Thoracic aorta (tissue), 2 donors: ENCODE data around the gene CTNNA2. TPM values are rescaled to one million over a fixed set of nuclear protein-coding genes. Genes with fewer than 3 reads are reported as not detected.

Experiments used
- ATAC-seq: fragments of 150-250 bp; one replicate; pipeline ENCODE4 v1.8.0; 2017; ENCODE audit warnings: low read depth; ENCODE audit not compliant: insufficient number of reproducible peaks, low FRiP score
- DNase-seq: peaks from one replicate; pipeline ENCODE4 v3.0.0-alpha.2; 2020; ENCODE audit warnings: low spot score
- H3K27ac ChIP-seq, 2 donors: fragments of 200-600 bp; sonication (generic); 1 replicate in 1 of 2; 2 replicates in 1 of 2; pipeline ENCODE4 v1.5.1; 2016; ENCODE audit warnings: mild to moderate bottlenecking in 2 of 2, moderate library complexity in 2 of 2
- H3K27me3 ChIP-seq: fragments of 200-600 bp; sonication (generic); replicated peaks from 2 replicates; pipeline ENCODE4 v1.6.0; 2016; ENCODE audit warnings: mild to moderate bottlenecking; ENCODE audit not compliant: insufficient read depth
- H3K36me3 ChIP-seq: fragments of 200-600 bp; sonication (generic); one replicate; pipeline ENCODE4 v1.5.1; 2016
- H3K4me1 ChIP-seq, 2 donors: fragments of 200-600 bp; sonication (generic); 1 replicate in 1 of 2; 2 replicates in 1 of 2; pipeline versions ENCODE4 v1.5.1 to v1.6.0; 2016; ENCODE audit warnings: low read depth in 2 of 2, mild to moderate bottlenecking in 1 of 2; ENCODE audit not compliant: control insufficient read depth in 1 of 2
- H3K4me3 ChIP-seq: fragments of 200-600 bp; sonication (generic); 2 replicates; pipeline ENCODE4 v1.5.1; 2016; ENCODE audit warnings: mild to moderate bottlenecking
- H3K9me3 ChIP-seq: fragments of 200-600 bp; sonication (generic); 2 replicates; pipeline ENCODE4 v1.5.1; 2016
- CTCF ChIP-seq: fragments of 200-600 bp; sonication (generic); IDR thresholded peaks from one replicate; pipeline ENCODE4 v1.5.1; 2019; ENCODE audit warnings: antibody characterized with exemption
- total RNA-seq, 2 donors: library from RNA; depleted of rRNA; stranded (reverse); fragments of >200 nt; gene quantifications; one replicate each; pipeline versions ENCODE4 v1.1.0 to v1.2.3, GENCODE V29; 2016

The CTNNA2 gene
- total RNA-seq, 2 donors from 2014 or later = not detected

- Histone ChIP-seq H3K36me3 (no peaks in the 10 kb centered on the region), H3K9me3 (no peaks in the 10 kb centered on the region), H3K4me3 (no peak overlapping the region), H3K27ac (no peak overlapping the region), H3K4me1 (no peaks in the 10 kb centered on the region), H3K27me3 (no peaks in the 10 kb centered on the region)
- ATAC-seq = no peak
- no peak for TF ChIP-seq CTCF
- DNase-seq = no peak
Measured at GRCh38 chr2:80473796-80474195, 960.9 kb downstream of the CTNNA2 start.

DNA sequence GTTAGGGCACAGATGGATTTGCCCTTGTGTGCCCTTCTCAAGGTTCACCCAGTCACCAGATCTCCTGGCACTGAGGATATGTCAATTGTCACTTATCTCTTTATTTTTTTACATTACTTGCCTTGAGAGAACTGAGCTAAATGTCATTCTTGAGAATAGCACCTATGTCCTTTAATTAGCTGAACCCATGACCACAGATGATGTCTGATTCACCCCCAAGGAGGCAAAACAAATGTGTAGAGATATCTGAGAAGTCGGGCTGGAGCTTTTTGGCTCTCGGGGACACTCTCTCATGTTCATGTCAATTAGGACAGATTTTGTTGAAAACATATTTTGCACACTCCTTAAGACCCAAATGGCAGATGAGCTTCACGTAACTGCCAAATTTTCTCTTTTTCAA, 963.1 kb downstream of the CTNNA2 start:
- no peaks in the 10 kb centered on the region for H3K4me1 ChIP-seq
- no peak overlapping the region for H3K4me3 ChIP-seq
- DNase-seq (no peak), ATAC-seq (no peak)
- no peaks in the 10 kb centered on the region for H3K27me3 ChIP-seq
- no peak overlapping the region for H3K27ac ChIP-seq
- no peaks in the 10 kb centered on the region for H3K36me3 ChIP-seq
- H3K9me3 ChIP-seq = no peaks in the 10 kb centered on the region
- no peak for TF ChIP-seq CTCF

DNA sequence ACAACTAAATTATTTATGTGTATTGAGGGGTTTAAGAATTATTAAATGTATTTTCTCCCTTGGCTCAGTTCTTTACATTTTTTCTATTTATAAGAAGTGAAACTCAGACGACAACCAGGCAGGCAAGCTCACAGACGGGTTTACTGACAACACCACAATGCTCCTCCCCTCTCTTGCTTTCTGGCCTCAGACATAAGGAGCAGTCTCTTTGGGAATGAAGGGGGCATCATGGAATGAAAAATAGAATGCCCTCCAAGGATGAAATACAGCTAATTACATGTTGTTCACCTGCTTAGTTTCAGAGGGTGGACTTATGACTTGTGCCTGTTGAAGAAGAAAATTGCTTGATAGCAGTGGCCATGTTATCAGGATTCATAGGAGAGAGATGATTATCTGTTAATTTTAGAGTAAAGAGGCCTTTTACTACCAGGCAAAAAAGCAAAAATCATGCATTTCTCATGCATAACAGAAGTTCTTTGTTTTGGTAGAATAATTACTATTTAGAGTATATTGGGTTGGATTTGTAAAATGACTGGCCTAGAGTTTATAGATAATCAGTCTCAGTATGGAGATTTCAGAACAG, 963.8 kb downstream of the CTNNA2 start:
- no peak overlapping the region for H3K27ac ChIP-seq
- no peak for ATAC-seq
- TF ChIP-seq CTCF = no peak

GRCh38 chr2:80482276-80482675, 969.4 kb downstream of the CTNNA2 start:
- Histone ChIP-seq H3K9me3 (no peaks in the 10 kb centered on the region), H3K4me1 (no peaks in the 10 kb centered on the region), H3K27me3 (no peaks in the 10 kb centered on the region), H3K36me3 (no peaks in the 10 kb centered on the region), H3K27ac (no peak overlapping the region), H3K4me3 (no peak overlapping the region)
- DNase-seq = no peak
- ATAC-seq = no peak
- no peak for TF ChIP-seq CTCF

More for the DNA sequence above, 963.8 kb downstream of the CTNNA2 start:
- H3K4me3 ChIP-seq = no peak overlapping the region
- no peaks in the 10 kb centered on the region for H3K4me1 ChIP-seq
- DNase-seq = no peak
- H3K9me3 ChIP-seq = no peaks in the 10 kb centered on the region
- no peaks in the 10 kb centered on the region for H3K36me3 ChIP-seq
- no peaks in the 10 kb centered on the region for H3K27me3 ChIP-seq

- DNase-seq = no peak
- H3K27ac ChIP-seq = no peak overlapping the region
- no peaks in the 10 kb centered on the region for H3K4me1 ChIP-seq
- no peak for ATAC-seq
- H3K9me3 ChIP-seq = no peaks in the 10 kb centered on the region
- TF ChIP-seq CTCF = no peak
- no peaks in the 10 kb centered on the region for H3K27me3 ChIP-seq
- no peaks in the 10 kb centered on the region for H3K36me3 ChIP-seq
- H3K4me3 ChIP-seq = no peak overlapping the region
Measured at GRCh38 chr2:80489717-80490116, 976.9 kb downstream of the CTNNA2 start.
